WTC11 (cell line): Measurements from ENCODE around the gene MRPS15. TPM values are rescaled to one million over a fixed set of nuclear protein-coding genes. Genes with fewer than 3 reads are reported as not detected.
A peak's percentile ranks its signal among the peaks of the same experiment; 100 is the strongest.

Experiments
- ATAC-seq: fragments of 200-7000 bp; cut with Tn5 transposase; 2 replicates; pipeline ENCODE4 v1.10.0; 2021; ENCODE audit warnings: mild to moderate bottlenecking, moderate library complexity
- CTCF ChIA-PET: fragments of 300-600 bp; sonication (Branson Sonifier 250); formaldehyde crosslinking; loops from one replicate; lab custom pipeline; 2021; ENCODE audit warnings: antibody characterized with exemption; lab: Charles Lee
- POLR2A ChIA-PET: fragments of 350-600 bp; sonication (Branson Sonifier 250); formaldehyde crosslinking; loops from one replicate; lab custom pipeline; 2021; ENCODE audit warnings: antibody characterized with exemption; lab: Charles Lee
- DNase-seq: peaks from one replicate; pipeline ENCODE4 v3.0.0; 2021; ENCODE audit warnings: low spot score
- H3K27ac Mint-ChIP-seq: 2 replicates; pipeline ENCODE4 v1.8.0; 2021; ENCODE audit warnings: mixed read lengths
- H3K27me3 Mint-ChIP-seq: 2 replicates; pipeline ENCODE4 v1.8.0; 2021; ENCODE audit warnings: low read depth, mild to moderate bottlenecking, moderate library complexity, mixed read lengths
- H3K36me3 Mint-ChIP-seq: 2 replicates; pipeline ENCODE4 v1.8.0; 2021; ENCODE audit warnings: mixed read lengths
- H3K4me1 Mint-ChIP-seq: 2 replicates; pipeline ENCODE4 v1.8.0; 2022; ENCODE audit warnings: mixed read lengths
- H3K4me3 Mint-ChIP-seq: 2 replicates; pipeline ENCODE4 v1.8.0; 2021; ENCODE audit warnings: mild to moderate bottlenecking, moderate library complexity, mixed read lengths
- H3K9me3 Mint-ChIP-seq: 2 replicates; pipeline ENCODE4 v1.8.0; 2021; ENCODE audit warnings: mixed read lengths
- FOXK1 ChIP-seq: sonication (generic); formaldehyde crosslinking; IDR thresholded peaks from 2 replicates; pipeline ENCODE4 v1.8.0; 2022; ENCODE audit warnings: mild to moderate bottlenecking, moderate library complexity, missing genetic modification reagents
- KAT7 ChIP-seq: sonication (generic); formaldehyde crosslinking; IDR thresholded peaks from 2 replicates; pipeline ENCODE4 v1.8.1; 2023; ENCODE audit warnings: missing genetic modification reagents, mild to moderate bottlenecking, borderline replicate concordance
- NFATC4 ChIP-seq: fragments of 250-450 bp; sonication (Bioruptor Pico); IDR thresholded peaks from 2 replicates; pipeline ENCODE4 v1.9.0; 2021; ENCODE audit warnings: mild to moderate bottlenecking
- NR2C2 ChIP-seq: sonication (generic); formaldehyde crosslinking; IDR thresholded peaks from 2 replicates; pipeline ENCODE4 v1.8.0; 2022; ENCODE audit warnings: mild to moderate bottlenecking, missing genetic modification reagents
- OVOL2 ChIP-seq: fragments of 250-450 bp; sonication (Bioruptor Pico); IDR thresholded peaks from 2 replicates; pipeline ENCODE4 v1.9.0; 2021; ENCODE audit warnings: mild to moderate bottlenecking, borderline replicate concordance
- RELA ChIP-seq: sonication (generic); formaldehyde crosslinking; IDR thresholded peaks from 2 replicates; pipeline ENCODE4 v1.8.1; 2022; ENCODE audit warnings: missing genetic modification reagents, mild to moderate bottlenecking, borderline replicate concordance
- RORB ChIP-seq: fragments of 250-450 bp; sonication (Bioruptor Pico); IDR thresholded peaks from 2 replicates; pipeline ENCODE4 v1.9.0; 2021; ENCODE audit warnings: mild to moderate bottlenecking
- SMAD4 ChIP-seq: sonication (generic); formaldehyde crosslinking; IDR thresholded peaks from 2 replicates; pipeline ENCODE4 v1.8.0; 2022; ENCODE audit warnings: mild to moderate bottlenecking, missing genetic modification reagents
- SP1 ChIP-seq: sonication (generic); formaldehyde crosslinking; conservative IDR thresholded peaks from 2 replicates; pipeline ENCODE4 v1.8.1; 2022; ENCODE audit warnings: missing genetic modification reagents
- TEAD1 ChIP-seq: sonication (generic); formaldehyde crosslinking; IDR thresholded peaks from 2 replicates; pipeline ENCODE4 v1.8.0; 2022; ENCODE audit warnings: mild to moderate bottlenecking, missing genetic modification reagents
- TEAD4 ChIP-seq: sonication (generic); formaldehyde crosslinking; IDR thresholded peaks from 2 replicates; pipeline ENCODE4 v1.8.0; 2022; ENCODE audit warnings: mild to moderate bottlenecking, missing genetic modification reagents
- ZNF423 ChIP-seq: fragments of 250-450 bp; sonication (Bioruptor Pico); IDR thresholded peaks from 2 replicates; pipeline ENCODE4 v2.1.2; 2022; ENCODE audit warnings: mild to moderate bottlenecking, moderate library complexity
- total RNA-seq: library from RNA; stranded (reverse); gene quantifications from 3 replicates; pipeline ENCODE4 v1.2.3, GENCODE V29; 2021
- TF ChIP-seq, protein P1 (sequence below): sonication (generic); formaldehyde crosslinking; IDR thresholded peaks from 2 replicates; pipeline ENCODE4 v1.8.0; 2023; ENCODE audit warnings: missing genetic modification reagents, mild to moderate bottlenecking, borderline replicate concordance
- TF ChIP-seq, protein P2 (sequence below): sonication (generic); formaldehyde crosslinking; IDR thresholded peaks from 2 replicates; pipeline ENCODE4 v1.8.1; 2022; ENCODE audit warnings: missing genetic modification reagents, borderline replicate concordance
- TF ChIP-seq, protein P3 (sequence below): sonication (generic); formaldehyde crosslinking; IDR thresholded peaks from 2 replicates; pipeline ENCODE4 v1.8.1; 2023; ENCODE audit warnings: mild to moderate bottlenecking, missing genetic modification reagents, borderline replicate concordance
- TF ChIP-seq, protein P4 (sequence below): sonication (generic); formaldehyde crosslinking; IDR thresholded peaks from 2 replicates; pipeline ENCODE4 v1.8.0; 2022; ENCODE audit warnings: mild to moderate bottlenecking, missing genetic modification reagents
- TF ChIP-seq, protein P5 (sequence below): fragments of 250-450 bp; sonication (Bioruptor Pico); IDR thresholded peaks from 2 replicates; pipeline ENCODE4 v2.1.2; 2022; ENCODE audit warnings: mild to moderate bottlenecking, moderate library complexity
- TF ChIP-seq, protein P6 (sequence below): fragments of 200-600 bp; IDR thresholded peaks from 2 replicates; pipeline ENCODE4 v1.8.0; 2022; ENCODE audit warnings: antibody characterized with exemption

Gene MRPS15
- total RNA-seq, 1 experiment from 2014 or later = 113 TPM

DNA sequence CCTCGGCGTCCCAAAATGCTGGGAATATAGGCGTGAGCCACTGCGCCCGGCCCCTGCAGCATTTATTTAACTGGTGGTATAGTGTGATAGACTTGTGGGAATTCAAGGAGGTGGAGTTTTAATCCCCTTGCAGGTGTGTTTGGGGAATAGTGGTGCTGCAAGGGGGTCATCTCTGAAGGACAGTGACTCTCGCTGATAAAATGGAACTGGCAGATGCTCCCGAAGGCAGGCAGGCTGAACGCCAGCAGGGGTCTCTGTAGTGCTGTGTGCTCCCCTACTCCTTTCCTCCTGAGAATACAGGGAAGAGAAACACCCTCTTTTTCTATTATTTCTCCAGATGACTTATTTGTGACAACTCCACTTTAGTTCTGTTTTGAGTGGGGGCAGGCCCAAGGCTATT is 17.9 kb downstream of the MRPS15 start:
- no peak overlapping the region for H3K4me3 Mint-ChIP-seq
- CTCF ChIA-PET = no interaction called here

DNA sequence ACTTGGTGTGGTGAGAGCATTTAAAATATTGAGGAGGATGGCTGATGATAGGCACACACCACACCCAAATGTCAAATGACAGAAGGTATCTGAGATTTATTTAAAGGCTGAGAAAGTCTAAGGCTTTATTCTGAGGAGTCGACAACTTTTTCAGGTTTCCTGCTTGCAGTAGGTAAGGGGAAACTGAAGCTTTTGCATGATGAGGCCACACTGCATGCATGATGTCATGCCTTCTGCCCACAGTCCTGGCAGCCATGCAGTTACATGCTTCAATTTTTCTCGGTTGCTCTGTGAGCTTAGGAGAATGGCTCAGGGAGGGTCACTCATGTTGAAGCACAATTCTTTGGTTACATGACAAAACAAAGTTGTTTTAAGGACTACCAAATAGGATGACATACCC is 20.9 kb downstream of the MRPS15 start:
- no peak for TF ChIP-seq KAT7
- TF ChIP-seq, protein P1, sequence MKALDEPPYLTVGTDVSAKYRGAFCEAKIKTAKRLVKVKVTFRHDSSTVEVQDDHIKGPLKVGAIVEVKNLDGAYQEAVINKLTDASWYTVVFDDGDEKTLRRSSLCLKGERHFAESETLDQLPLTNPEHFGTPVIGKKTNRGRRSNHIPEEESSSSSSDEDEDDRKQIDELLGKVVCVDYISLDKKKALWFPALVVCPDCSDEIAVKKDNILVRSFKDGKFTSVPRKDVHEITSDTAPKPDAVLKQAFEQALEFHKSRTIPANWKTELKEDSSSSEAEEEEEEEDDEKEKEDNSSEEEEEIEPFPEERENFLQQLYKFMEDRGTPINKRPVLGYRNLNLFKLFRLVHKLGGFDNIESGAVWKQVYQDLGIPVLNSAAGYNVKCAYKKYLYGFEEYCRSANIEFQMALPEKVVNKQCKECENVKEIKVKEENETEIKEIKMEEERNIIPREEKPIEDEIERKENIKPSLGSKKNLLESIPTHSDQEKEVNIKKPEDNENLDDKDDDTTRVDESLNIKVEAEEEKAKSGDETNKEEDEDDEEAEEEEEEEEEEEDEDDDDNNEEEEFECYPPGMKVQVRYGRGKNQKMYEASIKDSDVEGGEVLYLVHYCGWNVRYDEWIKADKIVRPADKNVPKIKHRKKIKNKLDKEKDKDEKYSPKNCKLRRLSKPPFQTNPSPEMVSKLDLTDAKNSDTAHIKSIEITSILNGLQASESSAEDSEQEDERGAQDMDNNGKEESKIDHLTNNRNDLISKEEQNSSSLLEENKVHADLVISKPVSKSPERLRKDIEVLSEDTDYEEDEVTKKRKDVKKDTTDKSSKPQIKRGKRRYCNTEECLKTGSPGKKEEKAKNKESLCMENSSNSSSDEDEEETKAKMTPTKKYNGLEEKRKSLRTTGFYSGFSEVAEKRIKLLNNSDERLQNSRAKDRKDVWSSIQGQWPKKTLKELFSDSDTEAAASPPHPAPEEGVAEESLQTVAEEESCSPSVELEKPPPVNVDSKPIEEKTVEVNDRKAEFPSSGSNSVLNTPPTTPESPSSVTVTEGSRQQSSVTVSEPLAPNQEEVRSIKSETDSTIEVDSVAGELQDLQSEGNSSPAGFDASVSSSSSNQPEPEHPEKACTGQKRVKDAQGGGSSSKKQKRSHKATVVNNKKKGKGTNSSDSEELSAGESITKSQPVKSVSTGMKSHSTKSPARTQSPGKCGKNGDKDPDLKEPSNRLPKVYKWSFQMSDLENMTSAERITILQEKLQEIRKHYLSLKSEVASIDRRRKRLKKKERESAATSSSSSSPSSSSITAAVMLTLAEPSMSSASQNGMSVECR = no peak
- no peak for TF ChIP-seq ZNF423 (CRISPR knock-in tag)
- TF ChIP-seq TEAD4 = no peak
- TF ChIP-seq, protein P2, sequence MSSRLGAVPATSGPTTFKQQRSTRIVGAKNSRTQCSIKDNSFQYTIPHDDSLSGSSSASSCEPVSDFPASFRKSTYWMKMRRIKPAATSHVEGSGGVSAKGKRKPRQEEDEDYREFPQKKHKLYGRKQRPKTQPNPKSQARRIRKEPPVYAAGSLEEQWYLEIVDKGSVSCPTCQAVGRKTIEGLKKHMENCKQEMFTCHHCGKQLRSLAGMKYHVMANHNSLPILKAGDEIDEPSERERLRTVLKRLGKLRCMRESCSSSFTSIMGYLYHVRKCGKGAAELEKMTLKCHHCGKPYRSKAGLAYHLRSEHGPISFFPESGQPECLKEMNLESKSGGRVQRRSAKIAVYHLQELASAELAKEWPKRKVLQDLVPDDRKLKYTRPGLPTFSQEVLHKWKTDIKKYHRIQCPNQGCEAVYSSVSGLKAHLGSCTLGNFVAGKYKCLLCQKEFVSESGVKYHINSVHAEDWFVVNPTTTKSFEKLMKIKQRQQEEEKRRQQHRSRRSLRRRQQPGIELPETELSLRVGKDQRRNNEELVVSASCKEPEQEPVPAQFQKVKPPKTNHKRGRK = no peak
- no peak for TF ChIP-seq NFATC4 (CRISPR knock-in tag)
- TF ChIP-seq, protein P3, sequence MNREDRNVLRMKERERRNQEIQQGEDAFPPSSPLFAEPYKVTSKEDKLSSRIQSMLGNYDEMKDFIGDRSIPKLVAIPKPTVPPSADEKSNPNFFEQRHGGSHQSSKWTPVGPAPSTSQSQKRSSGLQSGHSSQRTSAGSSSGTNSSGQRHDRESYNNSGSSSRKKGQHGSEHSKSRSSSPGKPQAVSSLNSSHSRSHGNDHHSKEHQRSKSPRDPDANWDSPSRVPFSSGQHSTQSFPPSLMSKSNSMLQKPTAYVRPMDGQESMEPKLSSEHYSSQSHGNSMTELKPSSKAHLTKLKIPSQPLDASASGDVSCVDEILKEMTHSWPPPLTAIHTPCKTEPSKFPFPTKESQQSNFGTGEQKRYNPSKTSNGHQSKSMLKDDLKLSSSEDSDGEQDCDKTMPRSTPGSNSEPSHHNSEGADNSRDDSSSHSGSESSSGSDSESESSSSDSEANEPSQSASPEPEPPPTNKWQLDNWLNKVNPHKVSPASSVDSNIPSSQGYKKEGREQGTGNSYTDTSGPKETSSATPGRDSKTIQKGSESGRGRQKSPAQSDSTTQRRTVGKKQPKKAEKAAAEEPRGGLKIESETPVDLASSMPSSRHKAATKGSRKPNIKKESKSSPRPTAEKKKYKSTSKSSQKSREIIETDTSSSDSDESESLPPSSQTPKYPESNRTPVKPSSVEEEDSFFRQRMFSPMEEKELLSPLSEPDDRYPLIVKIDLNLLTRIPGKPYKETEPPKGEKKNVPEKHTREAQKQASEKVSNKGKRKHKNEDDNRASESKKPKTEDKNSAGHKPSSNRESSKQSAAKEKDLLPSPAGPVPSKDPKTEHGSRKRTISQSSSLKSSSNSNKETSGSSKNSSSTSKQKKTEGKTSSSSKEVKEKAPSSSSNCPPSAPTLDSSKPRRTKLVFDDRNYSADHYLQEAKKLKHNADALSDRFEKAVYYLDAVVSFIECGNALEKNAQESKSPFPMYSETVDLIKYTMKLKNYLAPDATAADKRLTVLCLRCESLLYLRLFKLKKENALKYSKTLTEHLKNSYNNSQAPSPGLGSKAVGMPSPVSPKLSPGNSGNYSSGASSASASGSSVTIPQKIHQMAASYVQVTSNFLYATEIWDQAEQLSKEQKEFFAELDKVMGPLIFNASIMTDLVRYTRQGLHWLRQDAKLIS (CRISPR knock-in tag) = no peak
- no peak for TF ChIP-seq FOXK1
- no peak for TF ChIP-seq SMAD4
- no peak for TF ChIP-seq NR2C2 (CRISPR knock-in tag)
- TF ChIP-seq TEAD1 (CRISPR knock-in tag) = no peak
- TF ChIP-seq, protein P4, sequence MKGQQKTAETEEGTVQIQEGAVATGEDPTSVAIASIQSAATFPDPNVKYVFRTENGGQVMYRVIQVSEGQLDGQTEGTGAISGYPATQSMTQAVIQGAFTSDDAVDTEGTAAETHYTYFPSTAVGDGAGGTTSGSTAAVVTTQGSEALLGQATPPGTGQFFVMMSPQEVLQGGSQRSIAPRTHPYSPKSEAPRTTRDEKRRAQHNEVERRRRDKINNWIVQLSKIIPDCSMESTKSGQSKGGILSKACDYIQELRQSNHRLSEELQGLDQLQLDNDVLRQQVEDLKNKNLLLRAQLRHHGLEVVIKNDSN (CRISPR knock-in tag) = no peak
- no peak for TF ChIP-seq RELA (CRISPR knock-in tag)
- TF ChIP-seq, protein P5, sequence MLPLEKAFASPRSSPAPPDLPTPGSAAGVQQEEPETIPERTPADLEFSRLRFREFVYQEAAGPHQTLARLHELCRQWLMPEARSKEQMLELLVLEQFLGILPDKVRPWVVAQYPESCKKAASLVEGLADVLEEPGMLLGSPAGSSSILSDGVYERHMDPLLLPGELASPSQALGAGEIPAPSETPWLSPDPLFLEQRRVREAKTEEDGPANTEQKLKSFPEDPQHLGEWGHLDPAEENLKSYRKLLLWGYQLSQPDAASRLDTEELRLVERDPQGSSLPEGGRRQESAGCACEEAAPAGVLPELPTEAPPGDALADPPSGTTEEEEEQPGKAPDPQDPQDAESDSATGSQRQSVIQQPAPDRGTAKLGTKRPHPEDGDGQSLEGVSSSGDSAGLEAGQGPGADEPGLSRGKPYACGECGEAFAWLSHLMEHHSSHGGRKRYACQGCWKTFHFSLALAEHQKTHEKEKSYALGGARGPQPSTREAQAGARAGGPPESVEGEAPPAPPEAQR (CRISPR knock-in tag) = no peak
- no peak for TF ChIP-seq SP1 (CRISPR knock-in tag)
- no peak for TF ChIP-seq RORB (CRISPR knock-in tag)
- TF ChIP-seq, all 79 proteins: peak for 0
- ATAC-seq (no peak), DNase-seq (no peak)
- Mint-ChIP-seq H3K27me3 (no peaks in the 10 kb centered on the region), H3K36me3 (no peaks in the 10 kb centered on the region), H3K4me3 (no peak overlapping the region), H3K27ac (no peak overlapping the region), H3K9me3 (no peaks in the 10 kb centered on the region), H3K4me1 (peaks cover 21% of the 10 kb centered on the region)
- ChIA-PET POLR2A (no interaction called here), CTCF (no interaction called here)

More for the DNA sequence above, 17.9 kb downstream of the MRPS15 start:
- no peak for TF ChIP-seq OVOL2 (CRISPR knock-in tag)
- TF ChIP-seq, protein P6, sequence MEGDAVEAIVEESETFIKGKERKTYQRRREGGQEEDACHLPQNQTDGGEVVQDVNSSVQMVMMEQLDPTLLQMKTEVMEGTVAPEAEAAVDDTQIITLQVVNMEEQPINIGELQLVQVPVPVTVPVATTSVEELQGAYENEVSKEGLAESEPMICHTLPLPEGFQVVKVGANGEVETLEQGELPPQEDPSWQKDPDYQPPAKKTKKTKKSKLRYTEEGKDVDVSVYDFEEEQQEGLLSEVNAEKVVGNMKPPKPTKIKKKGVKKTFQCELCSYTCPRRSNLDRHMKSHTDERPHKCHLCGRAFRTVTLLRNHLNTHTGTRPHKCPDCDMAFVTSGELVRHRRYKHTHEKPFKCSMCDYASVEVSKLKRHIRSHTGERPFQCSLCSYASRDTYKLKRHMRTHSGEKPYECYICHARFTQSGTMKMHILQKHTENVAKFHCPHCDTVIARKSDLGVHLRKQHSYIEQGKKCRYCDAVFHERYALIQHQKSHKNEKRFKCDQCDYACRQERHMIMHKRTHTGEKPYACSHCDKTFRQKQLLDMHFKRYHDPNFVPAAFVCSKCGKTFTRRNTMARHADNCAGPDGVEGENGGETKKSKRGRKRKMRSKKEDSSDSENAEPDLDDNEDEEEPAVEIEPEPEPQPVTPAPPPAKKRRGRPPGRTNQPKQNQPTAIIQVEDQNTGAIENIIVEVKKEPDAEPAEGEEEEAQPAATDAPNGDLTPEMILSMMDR = 0 out of 2 replicates have a peak, but pooled peaks have one; percentile 13
- H3K9me3 Mint-ChIP-seq = no peaks in the 10 kb centered on the region
- H3K27ac Mint-ChIP-seq = peak overlapping the region; percentile 4; the same call in 1 of the 2 replicates
- DNase-seq = peak; percentile 62
- peaks cover 2% of the 10 kb centered on the region; the same call in 1 of the 2 replicates for H3K27me3 Mint-ChIP-seq
- H3K4me1 Mint-ChIP-seq = peaks cover 14% of the 10 kb centered on the region
- no peaks in the 10 kb centered on the region for H3K36me3 Mint-ChIP-seq
- peak; percentile 36 for ATAC-seq
- POLR2A ChIA-PET = no interaction called here
